22Rv1 (cell line): ENCODE data around the gene ADGRB3.

Source experiments
- CTCF ChIP-seq: fragments of 450-650 bp; IDR thresholded peaks from 2 replicates; pipeline ENCODE4 v1.5.1; 2017; ENCODE audit warnings: mild to moderate bottlenecking
- ZFX ChIP-seq: fragments of 450-650 bp; IDR thresholded peaks from 2 replicates; pipeline ENCODE4 v1.6.1; 2017; ENCODE audit warnings: antibody characterized with exemption, borderline replicate concordance

DNA sequence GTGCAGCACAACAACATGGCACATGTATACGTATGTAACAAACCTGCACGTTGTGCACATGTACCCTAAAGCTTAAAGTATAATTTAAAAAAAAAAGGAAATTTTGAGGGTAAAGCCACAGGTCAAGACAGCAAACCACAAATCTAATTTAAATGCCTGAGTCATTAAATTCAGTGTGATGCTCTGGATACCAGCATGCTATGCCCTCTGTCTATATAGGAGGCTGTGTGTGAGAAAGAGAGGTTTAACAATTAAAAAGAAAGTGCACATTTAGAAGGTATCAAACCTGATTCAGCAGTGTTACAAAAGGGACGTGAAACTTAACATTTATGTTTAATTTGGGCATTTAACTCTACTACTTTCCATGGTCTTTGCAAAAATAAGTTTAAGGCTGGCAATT is 276.3 kb downstream of the ADGRB3 start:
- TF ChIP-seq CTCF (no peak), ZFX (no peak)
